NCI-H510A (cell line): ENCODE data around the gene POC5.

ENCODE experiments used
- DNase-seq: peaks from one replicate; lab custom pipeline; 2025; lab: John Stamatoyannopoulos, UW

Gene POC5

GRCh38 chr5:75660678-75661465, 56.4 kb downstream of the POC5 start:
- DNase-seq: no peak

DNA sequence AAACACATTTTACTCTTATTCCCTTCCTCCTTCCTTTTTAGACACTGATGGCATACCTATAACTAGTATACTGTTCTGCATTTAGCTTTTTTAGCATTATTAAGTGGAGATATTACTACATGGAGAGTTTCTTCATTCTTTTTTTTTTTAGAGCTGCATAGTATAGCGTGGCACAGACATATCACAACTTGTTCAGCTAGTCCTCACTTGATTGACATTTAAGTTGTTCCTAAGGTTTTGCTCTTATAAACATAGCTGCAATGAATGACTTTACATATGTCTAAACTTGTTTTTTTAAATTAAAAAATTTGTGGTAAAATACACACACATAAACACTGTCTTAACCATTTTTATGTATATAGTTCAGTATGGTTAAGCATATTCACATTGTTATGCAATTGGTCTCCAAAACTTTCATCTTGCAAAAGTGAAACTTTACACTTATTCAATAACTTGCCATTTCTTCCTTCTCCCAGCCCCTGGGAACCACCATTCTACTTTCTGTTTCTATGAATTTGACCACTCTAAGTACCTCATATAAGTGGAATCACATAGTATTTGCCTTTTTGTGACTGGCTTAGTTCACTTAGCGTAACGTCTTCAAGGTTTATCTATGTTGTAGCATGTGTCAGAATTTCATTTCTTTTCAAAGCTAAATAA, 57.3 kb downstream of the POC5 start:
- DNase-seq: no peak

DNA sequence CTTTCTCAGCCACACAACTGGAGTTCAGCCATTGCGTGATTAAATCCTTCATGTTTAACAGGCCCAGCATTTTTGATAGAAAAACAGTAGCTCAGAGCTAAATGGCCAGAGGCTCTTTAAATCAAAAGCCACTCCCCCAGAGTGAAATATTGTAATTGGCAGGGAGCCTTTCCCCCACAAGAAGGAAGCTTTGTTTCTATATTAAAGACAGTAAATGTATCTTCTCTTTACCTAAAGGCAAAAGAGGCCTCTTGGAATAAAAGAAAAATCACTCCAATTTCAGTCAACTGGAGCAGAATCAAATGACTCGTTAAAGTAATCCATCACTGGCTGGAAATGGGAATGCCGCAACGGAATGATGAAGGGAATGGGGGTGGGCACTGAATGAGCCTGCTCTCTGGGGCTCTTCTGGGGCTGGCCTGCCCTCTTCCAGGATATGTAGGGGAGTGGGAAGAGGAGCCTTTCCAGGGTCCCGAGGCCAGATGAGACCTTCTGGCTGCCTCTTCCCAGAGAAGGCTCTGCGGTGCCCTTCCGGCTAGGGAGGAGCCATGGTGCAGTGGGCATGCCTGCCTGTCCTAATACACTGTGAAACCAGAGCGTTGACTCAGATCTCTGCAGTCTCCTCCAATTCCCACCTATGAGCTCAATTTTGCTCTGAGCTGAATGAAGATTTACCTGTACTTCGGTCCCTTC, 60.8 kb downstream of the POC5 start:
- peak; percentile 20 for DNase-seq

DNA sequence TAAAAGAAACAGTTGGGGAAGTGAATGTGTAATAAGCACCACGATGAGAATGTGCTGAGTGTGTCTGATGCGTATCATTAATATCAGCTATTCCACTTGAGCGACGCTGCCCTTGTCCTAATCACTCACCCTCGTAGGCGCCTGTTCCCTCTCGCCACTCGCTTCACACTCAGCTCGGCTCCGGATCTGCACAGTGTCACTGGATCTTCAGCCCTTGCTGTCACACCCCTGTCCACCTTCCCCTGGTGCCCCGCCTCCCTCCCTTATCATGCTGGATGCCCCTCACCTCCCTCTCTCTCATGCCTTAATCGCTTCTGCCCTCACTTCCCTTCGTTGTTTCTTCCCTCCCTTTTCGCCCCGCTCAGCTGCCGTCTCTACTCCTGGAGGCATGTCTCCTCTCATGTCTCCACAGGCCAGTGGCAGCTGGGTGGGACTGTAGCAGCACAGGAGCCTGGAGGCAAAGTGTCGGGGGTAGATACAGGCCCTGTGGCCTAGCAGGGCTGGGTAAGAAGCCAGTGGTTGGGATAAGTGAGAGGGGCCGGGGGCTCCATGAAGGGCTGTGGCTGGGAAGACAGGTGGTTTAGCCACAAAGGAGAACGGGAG, 62.4 kb downstream of the POC5 start:
- no peak for DNase-seq

DNA sequence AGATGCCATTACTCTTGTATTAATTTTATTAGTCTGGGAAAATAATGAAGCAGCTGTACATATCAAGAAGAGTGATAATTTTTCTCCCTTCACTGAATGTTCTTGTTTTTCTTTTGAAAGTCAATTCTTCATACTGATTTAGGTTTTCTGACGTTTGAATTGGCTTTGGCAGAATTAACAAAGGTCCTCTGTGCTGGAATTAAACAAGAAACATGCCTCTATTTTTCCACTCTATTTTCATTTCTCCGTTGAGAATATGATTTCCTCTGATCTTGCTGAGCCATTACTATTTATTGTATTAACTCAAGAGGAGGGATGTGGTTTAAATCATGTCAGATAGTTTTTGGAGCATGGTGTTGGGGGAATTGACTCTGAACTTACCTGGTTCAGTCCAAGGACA, 63.7 kb downstream of the POC5 start:
- DNase-seq: no peak

DNA sequence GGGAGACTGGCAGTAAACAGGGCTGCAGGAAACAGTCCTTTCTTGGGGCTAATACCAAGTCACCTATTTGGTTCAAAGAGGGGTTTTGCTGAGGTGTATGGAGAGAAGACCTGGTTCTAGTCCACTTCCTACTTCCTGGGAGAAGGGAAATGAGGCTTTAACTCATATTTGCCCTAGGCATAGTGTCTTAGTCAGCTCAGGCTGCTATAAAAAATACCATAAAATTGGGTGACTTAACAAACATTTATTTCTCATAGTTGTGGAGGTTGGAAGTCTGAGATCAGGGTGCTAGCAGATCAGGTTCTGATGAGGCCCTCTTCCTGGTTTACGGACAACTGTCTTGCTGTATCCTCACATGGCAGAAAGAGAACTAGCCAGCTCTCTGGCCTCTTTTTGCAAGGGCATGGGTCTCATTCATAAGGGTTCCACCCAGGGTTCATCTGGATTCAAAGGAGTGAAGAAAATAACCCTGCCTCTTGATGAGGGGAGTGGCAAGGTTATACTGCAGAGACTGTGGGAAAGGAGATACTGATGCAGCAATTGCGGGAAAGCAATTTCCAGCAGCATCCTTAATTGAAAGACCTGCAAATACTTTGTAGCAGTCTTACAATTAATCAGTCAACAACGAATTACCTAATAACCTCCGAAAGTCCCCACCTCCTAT, 65.5 kb downstream of the POC5 start:
- no peak for DNase-seq

DNA sequence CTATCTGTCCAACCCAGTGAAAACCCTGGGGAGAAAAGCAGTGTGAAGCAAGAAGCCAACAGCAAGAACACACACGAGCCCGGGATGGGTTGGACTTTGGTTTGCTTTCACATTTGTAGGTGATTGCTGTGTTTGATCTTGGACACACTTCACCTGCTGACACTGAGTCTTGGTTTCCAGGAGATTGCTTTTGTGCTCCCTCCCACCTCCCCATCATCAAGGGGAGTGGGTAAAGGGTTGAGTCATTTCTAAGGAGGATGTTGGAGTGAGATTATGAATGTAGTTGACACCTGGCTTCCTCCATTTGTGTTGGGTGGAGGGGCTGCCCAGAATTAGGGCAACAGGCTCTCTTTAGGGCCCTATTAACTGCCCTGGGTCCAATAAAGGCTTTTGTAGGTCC, 68.5 kb downstream of the POC5 start:
- no peak for DNase-seq

GRCh38 chr5:75640826-75641225, 76.4 kb downstream of the POC5 start:
- DNase-seq: no peak

DNA sequence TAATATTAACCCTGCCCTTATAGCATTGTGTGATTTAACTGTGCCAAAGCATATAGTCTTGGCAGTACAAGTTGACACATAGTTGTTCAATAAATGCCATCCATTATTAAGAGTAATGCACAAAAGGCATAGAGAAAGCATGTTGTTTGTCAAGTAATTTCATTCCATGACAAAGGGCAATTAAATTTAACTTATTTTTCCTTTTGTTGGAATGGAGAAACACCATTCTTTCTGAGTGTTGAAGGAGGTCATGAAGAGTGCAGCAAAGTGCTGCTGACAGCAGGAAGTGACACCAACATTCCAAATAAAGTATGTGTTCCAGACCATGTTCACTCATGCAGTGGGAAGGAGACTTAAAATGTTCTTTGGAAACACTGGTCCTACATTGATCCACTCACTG, 76.8 kb downstream of the POC5 start:
- no peak for DNase-seq

GRCh38 chr5:75639535-75640311, 77.5 kb downstream of the POC5 start:
- no peak for DNase-seq

- no peak for DNase-seq
These were observed 79.3 kb downstream of the POC5 start for GRCh38 chr5:75637949-75638348.

DNA sequence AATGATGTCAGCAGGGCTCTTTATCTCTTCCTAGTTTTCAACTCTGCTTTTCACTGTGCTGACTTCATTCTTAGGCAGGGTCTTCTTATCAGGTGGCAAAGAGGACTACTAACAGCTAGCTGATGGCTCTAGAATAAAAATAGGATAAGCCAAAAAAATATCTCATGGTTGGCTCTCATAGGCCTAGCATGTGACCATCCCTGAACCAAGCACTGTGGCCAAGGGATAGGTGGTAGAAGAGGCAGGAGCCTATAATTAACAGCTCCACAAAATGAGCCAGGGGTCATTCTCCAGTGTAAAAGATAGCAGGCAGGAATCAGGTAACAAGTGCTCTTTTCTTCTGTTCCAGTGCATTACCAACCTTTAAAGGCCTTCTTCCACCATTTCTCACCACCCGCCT, 84.9 kb downstream of the POC5 start:
- DNase-seq: no peak

DNA sequence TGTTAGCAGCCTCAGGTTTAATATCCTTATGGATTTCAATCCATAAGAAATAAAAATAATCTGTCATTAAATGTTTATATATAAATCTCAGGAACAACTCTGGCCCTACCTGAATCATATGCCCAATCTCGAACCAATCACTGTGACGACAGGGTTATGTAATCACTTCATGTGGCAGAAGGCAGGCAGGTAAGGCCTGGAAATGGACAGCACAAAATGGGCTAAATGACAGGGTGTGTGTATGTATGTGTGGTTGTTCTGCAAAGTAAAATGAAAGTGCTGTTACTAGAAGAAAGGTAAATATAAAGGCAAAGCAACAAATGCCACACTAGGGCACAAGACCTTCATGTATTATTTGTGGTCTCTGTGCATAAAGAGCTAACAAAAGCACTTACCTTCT, 86.4 kb downstream of the POC5 start:
- no peak for DNase-seq

GRCh38 chr5:75627801-75628200, 89.4 kb downstream of the POC5 start:
- DNase-seq: no peak

DNA sequence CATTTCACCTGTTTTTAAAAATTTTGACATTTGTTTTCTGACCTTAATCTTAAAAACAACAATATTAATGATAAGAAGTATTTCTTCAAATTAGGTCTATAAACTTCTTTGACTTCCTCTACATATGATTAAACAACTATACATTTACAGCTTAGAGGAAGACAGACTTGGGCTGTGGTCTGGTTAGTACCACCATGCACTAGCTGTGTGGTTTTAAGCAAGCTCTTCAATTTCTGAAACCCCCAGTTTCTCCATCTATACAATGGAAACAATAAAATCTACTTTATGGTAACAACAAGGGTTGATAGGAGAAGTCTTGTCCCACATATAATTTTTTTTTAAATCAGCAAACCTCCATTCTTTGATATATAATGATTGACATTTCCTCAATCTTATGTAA, 90.3 kb downstream of the POC5 start:
- DNase-seq: no peak
